NT2/D1 (cell line): ENCODE measurements around the gene RPL27.

Source experiments
- SUZ12 ChIP-seq: IDR thresholded peaks from 2 replicates; pipeline ENCODE4 v1.6.1; 2011; ENCODE audit not compliant: insufficient read length, insufficient read depth; ENCODE audit errors: extremely low read depth
- YY1 ChIP-seq: IDR thresholded peaks from 2 replicates; pipeline ENCODE4 v1.6.1; 2011; ENCODE audit not compliant: insufficient read length, insufficient read depth
- ZNF274 ChIP-seq: IDR thresholded peaks from 2 replicates; pipeline ENCODE4 v1.6.1; 2011; ENCODE audit warnings: mild to moderate bottlenecking, low read depth, low read length

GRCh38 chr17:43021741-43022512 lies 23.7 kb downstream of the RPL27 start, which contains the start of gene VAT1:
- TF ChIP-seq ZNF274 (no peak), YY1 (no peak), SUZ12 (no peak)
